Tongue (tissue), 3 donors: Measurements from ENCODE around the gene SLC44A4. TPM values are rescaled to one million over a fixed set of nuclear protein-coding genes. Genes with fewer than 3 reads are reported as not detected.
"Not testable (repeated sequence)": the region's sequence is repeated elsewhere in the genome, so short reads cannot be mapped to it uniquely, and the experiment has no call there.

ENCODE experiments used
- DNase-seq: peaks from one replicate; pipeline ENCODE4 v3.0.0-alpha.2; 2015
- small RNA-seq: library from RNA; depleted of rRNA; stranded (forward); fragments of <200 nt; gene quantifications from one replicate; pipeline ENCODE3, GENCODE V24; 2014; ENCODE audit warnings: low replicate concordance
- total RNA-seq: library from RNA; depleted of rRNA; stranded (reverse); fragments of >200 nt; gene quantifications from one replicate; pipeline ENCODE4 v1.2.3, GENCODE V29; 2014

SLC44A4 gene
- total RNA-seq, 1 donor from 2014 or later, result 1.7 TPM

DNA sequence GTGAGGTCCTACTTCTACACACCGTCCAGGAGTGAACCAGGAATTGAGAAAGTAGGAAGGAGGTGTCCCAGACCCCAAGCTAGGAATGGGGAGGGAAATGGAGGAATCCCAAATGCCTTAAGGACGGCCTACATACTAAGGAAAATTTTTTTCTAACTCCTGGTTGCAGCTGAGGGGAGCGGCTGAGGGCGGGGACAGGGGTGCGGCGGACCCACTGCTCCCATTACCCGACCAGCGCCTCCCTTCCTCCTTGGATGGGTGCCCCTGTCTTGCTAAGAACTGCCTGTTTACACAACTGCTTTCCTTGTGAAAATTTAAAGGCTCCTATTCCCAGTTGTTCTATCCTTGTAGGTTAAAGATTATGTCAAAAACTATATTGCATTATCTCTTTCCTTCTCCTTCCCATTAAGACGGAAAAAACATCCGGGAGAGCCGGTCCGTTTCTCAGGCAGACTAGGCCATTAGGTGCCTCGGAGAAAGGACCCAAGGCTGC is 52.0 kb downstream of the SLC44A4 start:
- peak; percentile 94 for DNase-seq

DNA sequence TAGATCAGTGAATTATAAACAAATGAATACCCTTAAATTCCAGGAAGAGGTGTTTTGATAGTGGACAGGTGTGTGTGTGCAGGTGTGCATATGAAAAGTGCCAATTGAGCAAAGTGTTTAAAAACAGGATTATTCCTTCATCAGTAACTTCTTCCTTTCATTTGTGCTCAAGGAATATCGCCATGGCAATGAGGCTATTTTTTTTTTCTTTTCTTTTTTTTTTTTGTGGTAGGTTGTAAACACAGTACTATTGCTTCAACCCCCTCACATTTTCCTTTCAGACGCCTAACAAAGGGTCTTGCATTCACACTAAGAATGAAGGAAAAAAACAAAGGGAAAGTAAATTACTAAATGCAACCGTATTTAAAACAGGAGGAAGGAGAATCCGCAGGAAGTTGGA is 53.2 kb downstream of the SLC44A4 start:
- DNase-seq, result no peak

DNA sequence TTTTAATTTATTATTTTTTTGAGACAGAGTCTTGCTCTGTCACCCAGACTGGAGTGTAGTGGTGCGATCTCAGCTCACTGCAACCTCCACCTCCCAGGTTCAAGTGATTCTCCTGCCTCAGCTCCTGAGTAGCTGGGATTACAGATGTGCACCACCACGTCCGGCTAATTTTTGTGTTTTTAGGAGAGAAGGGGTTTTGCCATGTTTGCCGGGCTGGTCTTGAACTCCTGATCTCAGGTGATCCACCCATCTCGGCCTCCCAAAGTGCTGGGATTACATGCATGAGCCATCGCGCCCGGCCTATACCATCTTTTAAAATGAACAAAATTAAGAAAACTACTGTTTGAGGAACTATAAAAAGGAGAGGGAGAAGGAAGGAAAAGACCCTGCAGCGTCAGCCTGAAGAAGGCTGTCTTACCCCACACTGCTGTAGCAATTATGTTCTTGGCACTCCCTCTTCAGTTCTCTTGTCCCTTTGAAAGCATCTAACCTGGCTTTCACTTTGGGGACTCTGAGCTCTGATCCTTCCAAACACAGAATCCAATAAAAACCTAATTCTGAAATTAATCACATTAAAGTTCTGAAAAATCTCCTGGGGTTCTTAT is 55.1 kb downstream of the SLC44A4 start:
- DNase-seq, result not testable (repeated sequence)

DNA sequence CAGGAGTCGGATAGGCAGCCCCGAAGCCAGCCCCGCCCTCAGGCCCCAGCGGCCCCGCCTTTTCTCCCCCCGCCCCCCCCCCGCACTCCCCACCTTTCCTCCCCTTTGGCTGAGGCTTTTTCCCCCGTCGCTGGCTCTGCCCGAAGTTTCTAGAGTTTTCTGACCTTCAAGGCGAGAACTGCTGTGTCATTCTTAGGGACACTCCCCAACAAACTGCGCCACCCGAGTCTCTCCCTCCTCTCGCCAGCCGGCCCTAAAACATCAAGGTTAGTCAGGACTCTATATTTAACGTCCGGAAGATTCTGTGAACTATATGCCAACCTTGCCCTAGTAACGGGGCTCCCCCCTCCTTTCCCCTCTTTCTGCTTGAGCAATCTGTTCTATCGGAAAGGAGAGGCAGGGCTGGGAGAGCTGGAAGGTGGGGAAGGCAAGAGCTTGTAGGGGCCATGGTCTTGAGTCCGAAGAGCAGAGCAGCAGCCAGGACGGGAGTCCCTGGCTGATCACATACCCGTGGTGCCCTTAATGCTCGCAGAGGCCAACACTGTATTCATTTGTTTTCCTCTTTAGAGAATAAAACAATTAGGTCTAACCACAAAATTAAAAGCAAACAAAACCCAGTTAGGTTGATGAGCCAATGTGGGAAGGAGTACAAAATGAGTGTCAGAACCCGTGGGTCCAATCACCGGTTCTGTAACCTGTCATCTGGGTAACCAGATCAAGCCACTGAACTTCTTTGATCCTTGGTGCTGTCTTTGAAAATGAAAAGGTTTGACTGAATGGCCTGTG is 56.6 kb downstream of the SLC44A4 start:
- peak; percentile 78 for DNase-seq

DNA sequence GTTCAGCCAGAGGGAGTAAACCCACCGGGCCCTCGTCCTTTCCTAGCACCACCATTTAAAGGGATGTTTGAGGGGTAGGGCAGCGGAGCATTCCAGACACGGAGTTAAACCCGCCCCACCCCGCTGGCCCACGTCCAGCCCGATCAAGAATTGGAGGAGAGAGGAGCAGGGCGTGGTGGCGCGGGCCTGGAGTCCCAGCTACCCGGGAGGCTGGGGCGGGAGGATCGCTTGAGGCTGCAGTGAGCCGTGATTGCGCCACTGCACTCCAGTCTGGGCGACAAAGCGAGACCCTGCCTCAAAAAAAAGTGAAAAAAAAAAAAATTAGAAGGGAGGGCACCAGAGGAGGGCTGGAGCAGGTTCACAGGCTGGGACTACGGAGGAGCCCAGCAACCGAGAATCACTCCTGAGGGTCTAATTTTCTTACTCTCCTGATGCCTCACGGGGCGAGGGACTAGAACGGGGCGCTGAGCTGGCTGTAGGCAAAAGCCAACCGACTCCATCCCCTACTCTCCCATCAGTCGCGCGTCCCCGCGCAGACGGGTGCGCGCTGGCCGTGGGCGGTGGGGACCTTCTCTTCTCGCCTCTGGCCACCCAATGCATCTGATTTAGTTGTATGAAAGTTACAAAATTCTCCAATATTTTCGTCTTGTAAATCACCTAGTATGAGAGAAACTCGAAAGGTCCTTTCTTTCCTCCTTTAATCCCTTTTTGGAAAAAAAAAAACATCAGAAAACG is 57.3 kb downstream of the SLC44A4 start:
- DNase-seq, result peak; percentile 65

DNA sequence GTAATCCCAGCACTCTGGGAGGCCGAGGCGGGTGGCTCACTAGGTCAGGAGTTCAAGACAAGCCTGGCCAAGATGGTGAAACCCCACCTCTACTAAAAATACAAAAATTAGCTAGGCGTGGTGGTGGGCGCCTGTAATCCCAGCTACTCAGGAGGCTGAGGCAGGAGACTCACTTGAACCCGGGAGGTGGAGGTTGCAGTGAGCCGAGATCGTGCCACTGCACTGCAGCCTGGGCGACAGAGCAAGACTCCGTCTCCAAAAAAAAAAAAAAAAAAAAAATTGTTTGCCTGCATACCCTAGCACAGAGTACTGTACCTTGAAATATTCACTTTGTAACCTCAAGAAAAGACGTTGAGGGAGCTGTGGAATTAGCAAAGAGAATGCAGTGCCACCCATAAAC is 58.4 kb downstream of the SLC44A4 start:
- DNase-seq, result not testable (repeated sequence)

DNA sequence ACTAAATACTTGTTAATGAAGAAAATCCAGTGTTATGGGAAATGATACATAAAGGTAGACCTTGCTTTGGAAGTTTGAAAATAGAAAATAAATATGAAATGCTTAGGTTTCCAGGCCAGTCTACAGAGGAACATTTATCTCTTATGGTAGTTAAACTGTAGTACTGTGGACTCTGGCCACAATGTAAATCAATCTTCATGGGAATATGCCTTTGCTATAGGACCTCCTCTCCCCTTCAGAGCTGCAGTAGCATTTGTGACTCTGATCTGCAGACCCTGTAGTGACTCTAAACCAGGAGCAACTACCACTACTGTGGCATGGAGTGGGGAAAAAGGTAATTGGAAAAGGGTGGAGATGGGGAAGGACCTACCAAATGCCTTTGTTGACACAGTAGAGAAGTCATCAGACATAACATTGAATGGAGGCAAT is 58.9 kb downstream of the SLC44A4 start:
- no peak for DNase-seq

DNA sequence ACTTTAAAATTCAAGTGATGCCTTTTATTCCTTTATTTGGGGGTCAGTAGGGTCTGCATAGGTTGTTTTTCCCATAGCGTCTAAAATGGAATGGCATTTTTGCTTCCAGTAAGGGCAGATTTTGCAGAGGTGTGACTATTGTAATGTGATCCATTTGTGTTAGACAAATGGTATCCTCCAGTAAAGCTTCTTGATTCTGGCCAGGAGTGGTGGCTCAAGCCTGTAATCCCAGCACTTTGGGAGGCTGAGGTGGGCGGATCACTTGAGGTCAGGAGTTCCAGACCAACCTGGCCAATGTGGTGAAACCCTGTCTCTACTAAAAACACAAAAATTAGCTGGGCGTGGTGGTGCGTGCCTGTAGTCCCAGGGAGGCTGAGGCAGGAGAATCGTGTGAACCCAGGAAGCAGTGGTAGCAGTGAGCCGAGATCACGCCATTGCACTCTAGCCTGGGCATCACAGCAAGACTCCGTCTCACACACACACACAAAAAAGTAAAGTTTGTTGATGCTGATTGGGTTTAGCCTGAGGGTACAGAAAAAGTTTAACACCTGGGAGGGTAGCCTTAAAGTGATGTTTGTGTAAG is 60.8 kb downstream of the SLC44A4 start:
- DNase-seq, result not testable (repeated sequence)

DNA sequence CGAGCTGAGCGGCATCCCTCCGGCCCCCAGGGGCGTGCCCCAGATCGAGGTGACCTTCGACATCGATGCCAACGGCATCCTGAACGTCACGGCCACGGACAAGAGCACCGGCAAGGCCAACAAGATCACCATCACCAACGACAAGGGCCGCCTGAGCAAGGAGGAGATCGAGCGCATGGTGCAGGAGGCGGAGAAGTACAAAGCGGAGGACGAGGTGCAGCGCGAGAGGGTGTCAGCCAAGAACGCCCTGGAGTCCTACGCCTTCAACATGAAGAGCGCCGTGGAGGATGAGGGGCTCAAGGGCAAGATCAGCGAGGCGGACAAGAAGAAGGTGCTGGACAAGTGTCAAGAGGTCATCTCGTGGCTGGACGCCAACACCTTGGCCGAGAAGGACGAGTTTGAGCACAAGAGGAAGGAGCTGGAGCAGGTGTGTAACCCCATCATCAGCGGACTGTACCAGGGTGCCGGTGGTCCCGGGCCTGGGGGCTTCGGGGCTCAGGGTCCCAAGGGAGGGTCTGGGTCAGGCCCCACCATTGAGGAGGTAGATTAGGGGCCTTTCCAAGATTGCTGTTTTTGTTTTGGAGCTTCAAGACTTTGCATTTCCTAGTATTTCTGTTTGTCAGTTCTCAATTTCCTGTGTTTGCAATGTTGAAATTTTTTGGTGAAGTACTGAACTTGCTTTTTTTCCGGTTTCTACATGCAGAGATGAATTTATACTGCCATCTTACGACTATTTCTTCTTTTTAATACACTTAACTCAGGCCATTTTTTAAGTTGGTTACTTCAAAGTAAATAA is 61.5 kb downstream of the SLC44A4 start:
- not testable (repeated sequence) for DNase-seq

DNA sequence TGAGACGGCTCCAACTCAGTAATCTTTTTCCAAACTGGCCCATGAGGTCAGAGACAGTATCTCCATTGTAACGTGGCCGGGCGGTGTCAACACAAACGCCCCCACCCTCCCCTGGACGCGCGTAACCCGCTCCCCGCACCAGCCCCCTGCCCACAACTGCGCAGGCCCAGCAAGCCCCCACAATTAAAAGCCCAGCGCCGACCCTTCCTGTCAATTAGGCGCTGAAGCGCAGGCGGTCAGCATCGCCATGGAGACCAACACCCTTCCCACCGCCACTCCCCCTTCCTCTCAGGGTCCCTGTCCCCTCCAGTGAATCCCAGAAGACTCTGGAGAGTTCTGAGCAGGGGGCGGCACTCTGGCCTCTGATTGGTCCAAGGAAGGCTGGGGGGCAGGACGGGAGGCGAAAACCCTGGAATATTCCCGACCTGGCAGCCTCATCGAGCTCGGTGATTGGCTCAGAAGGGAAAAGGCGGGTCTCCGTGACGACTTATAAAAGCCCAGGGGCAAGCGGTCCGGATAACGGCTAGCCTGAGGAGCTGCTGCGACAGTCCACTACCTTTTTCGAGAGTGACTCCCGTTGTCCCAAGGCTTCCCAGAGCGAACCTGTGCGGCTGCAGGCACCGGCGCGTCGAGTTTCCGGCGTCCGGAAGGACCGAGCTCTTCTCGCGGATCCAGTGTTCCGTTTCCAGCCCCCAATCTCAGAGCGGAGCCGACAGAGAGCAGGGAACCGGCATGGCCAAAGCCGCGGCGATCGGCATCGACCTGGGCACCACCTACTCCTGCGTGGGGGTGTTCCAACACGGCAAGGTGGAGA is 63.6 kb downstream of the SLC44A4 start, which contains the start of the genes HSPA1A and HSPA1L:
HSPA1A (plus strand) TSS at position 519 of the 814 bp plus-strand sequence; CDS start at position 733, 214 bp downstream.
HSPA1L (minus strand) TSS at position 259 of the 814 bp plus-strand sequence. CDS start 3,311 bp downstream, outside the sequence.
- DNase-seq, result peak; percentile 98

DNA sequence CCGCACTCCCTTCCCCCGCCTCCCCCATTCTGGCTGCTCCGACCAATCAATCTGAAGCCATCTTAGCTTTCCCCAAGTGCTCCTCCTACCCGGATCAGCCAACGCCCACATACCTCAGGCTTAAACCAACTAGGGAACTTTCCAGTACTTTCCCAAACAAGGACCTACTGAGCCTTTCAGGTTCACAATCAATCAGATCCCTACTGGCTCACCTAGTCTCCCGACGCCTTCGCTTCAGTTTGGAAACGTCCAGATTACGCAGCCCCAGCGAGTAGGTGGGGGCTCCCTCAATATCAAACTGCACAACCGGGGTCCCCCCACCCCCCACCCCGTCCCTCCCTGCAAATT is 64.1 kb downstream of the SLC44A4 start:
- DNase-seq, result peak; percentile 99

DNA sequence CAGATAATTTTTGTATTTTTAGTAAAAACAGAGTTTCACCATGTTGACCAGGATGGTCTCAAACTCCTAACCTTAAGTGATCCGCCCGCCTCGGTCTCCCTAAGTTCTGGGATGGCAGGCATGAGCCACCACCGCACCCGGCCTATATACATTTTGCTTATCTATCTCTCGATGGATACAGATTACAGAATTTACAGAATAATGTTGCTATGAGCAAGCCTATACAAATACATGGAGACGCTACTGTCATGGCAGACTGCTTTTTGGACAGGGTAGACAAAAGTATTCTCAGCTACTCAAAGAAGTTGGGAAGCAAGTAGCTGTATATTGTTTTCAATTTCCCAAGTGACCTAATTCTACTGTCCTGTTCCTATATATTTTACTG is 65.3 kb downstream of the SLC44A4 start:
- no peak for DNase-seq

Small RNA genes lying within 50 kb of the gene (small RNA-seq; reads per million reads assigned to genes)
- 123 reads per million, percentile 97 among the genes with 10 or more reads in this experiment for gene SNORD48
- gene SNORD52, result not detected

Other genes starting within 250 kb of the SLC44A4 start
- 154 TPM for gene BAG6, start 226.3 kb downstream of the SLC44A4 start, total RNA-seq
- not detected for gene APOM, start 223.1 kb downstream of the SLC44A4 start, total RNA-seq
- gene C6orf47, start 218.2 kb downstream of the SLC44A4 start, total RNA-seq, result 20.8 TPM
- 18.0 TPM for gene GPANK1, start 214.0 kb downstream of the SLC44A4 start, total RNA-seq
- 92.1 TPM for gene CSNK2B, start 212.9 kb downstream of the SLC44A4 start, total RNA-seq
- 2.6 TPM for gene LY6G5B, start 209.0 kb downstream of the SLC44A4 start, total RNA-seq
- gene LY6G5C, start 197.9 kb downstream of the SLC44A4 start, total RNA-seq, result not detected
- 46.2 TPM for gene ABHD16A, start 175.7 kb downstream of the SLC44A4 start, total RNA-seq
- 0.82 TPM for gene LY6G6F, start 172.1 kb downstream of the SLC44A4 start, total RNA-seq
- gene LY6G6D, start 163.6 kb downstream of the SLC44A4 start, total RNA-seq, result not detected
- 1.1 TPM for gene LY6G6C, start 157.3 kb downstream of the SLC44A4 start, total RNA-seq
- not detected for gene MPIG6B, start 155.6 kb downstream of the SLC44A4 start, total RNA-seq
- gene DDAH2, start 149.7 kb downstream of the SLC44A4 start, total RNA-seq, result 114 TPM
- gene CLIC1, start 142.5 kb downstream of the SLC44A4 start, total RNA-seq, result 131 TPM
- 9.6 TPM for gene MSH5, start 139.0 kb downstream of the SLC44A4 start, total RNA-seq
- gene SAPCD1, start 116.3 kb downstream of the SLC44A4 start, total RNA-seq, result not detected
- gene VWA7, start 101.7 kb downstream of the SLC44A4 start, total RNA-seq, result 2.3 TPM
- 42.5 TPM for gene VARS1, start 83.2 kb downstream of the SLC44A4 start, total RNA-seq
- gene LSM2, start 72.0 kb downstream of the SLC44A4 start, total RNA-seq, result 20.8 TPM
- gene HSPA1L, start 63.7 kb downstream of the SLC44A4 start, total RNA-seq, result 4.5 TPM
- 698 TPM for gene HSPA1A, start 63.5 kb downstream of the SLC44A4 start, total RNA-seq
- gene HSPA1B, start 51.3 kb downstream of the SLC44A4 start, total RNA-seq, result 827 TPM
- 25.6 TPM for gene NEU1, start 16.2 kb downstream of the SLC44A4 start, total RNA-seq
- 37.4 TPM for gene EHMT2, start 18.7 kb upstream of the SLC44A4 start, total RNA-seq
- 5.7 TPM for gene ZBTB12, start 23.1 kb upstream of the SLC44A4 start, total RNA-seq
- 0.51 TPM for gene C2, start 48.7 kb upstream of the SLC44A4 start, total RNA-seq
- 7.1 TPM for gene CFB, start 67.1 kb upstream of the SLC44A4 start, total RNA-seq
- 79.7 TPM for gene NELFE, start 80.0 kb upstream of the SLC44A4 start, total RNA-seq
- gene SKIC2, start 80.2 kb upstream of the SLC44A4 start, total RNA-seq, result 30.6 TPM
- gene DXO, start 93.1 kb upstream of the SLC44A4 start, total RNA-seq, result 10.7 TPM
- 32.6 TPM for gene C4A, start 103.1 kb upstream of the SLC44A4 start, total RNA-seq
- gene C4B, start 135.8 kb upstream of the SLC44A4 start, total RNA-seq, result 38.0 TPM
- 1.0 TPM for gene CYP21A2, start 159.4 kb upstream of the SLC44A4 start, total RNA-seq
- 214 TPM for gene TNXB, start 230.3 kb upstream of the SLC44A4 start, total RNA-seq
- gene ATF6B, start 249.2 kb upstream of the SLC44A4 start, total RNA-seq, result 40.8 TPM